Glutamatergic neuron (in vitro differentiated cells): ENCODE measurements around the gene G0S2. TPM values are rescaled to one million over a fixed set of nuclear protein-coding genes. Genes with fewer than 3 reads are reported as not detected.

Source experiments
- DNase-seq: peaks from one replicate; pipeline ENCODE4 v3.0.0; 2022
- H3K27ac Mint-ChIP-seq: one replicate; pipeline ENCODE4 v1.8.0; 2020; ENCODE audit warnings: mild to moderate bottlenecking, mixed read lengths, inconsistent platforms; ENCODE audit not compliant: unreplicated experiment
- H3K27me3 Mint-ChIP-seq: one replicate; pipeline ENCODE4 v1.8.0; 2020; ENCODE audit warnings: mild to moderate bottlenecking, moderate library complexity, mixed read lengths, inconsistent platforms; ENCODE audit not compliant: unreplicated experiment
- H3K36me3 Mint-ChIP-seq: one replicate; pipeline ENCODE4 v1.8.0; 2020; ENCODE audit warnings: mild to moderate bottlenecking, mixed read lengths, inconsistent platforms; ENCODE audit not compliant: unreplicated experiment
- H3K4me1 Mint-ChIP-seq: one replicate; pipeline ENCODE4 v1.8.0; 2020; ENCODE audit warnings: mild to moderate bottlenecking, low read depth, mixed read lengths, inconsistent platforms; ENCODE audit not compliant: unreplicated experiment
- H3K4me3 Mint-ChIP-seq: one replicate; pipeline ENCODE4 v1.8.0; 2020; ENCODE audit warnings: mild to moderate bottlenecking, mixed read lengths, inconsistent platforms; ENCODE audit not compliant: unreplicated experiment
- H3K9me3 Mint-ChIP-seq: one replicate; pipeline ENCODE4 v1.8.0; 2020; ENCODE audit warnings: mild to moderate bottlenecking, moderate library complexity, mixed read lengths, inconsistent platforms; ENCODE audit not compliant: unreplicated experiment
- CTCF ChIP-seq: fragments of 200-600 bp; sonication (generic); IDR thresholded peaks from one replicate; pipeline ENCODE4 v1.5.0; 2021; ENCODE audit not compliant: partially characterized antibody, unreplicated experiment
- total RNA-seq: library from RNA; stranded (reverse); fragmentation: NEBNext Ultra II Directional; extraction: Animal tissue kit (Norgen Biotek cat#: 25700); gene quantifications from one replicate; pipeline ENCODE4 v1.2.1, GENCODE V29; 2021; ENCODE audit not compliant: unreplicated experiment

G0S2 gene
- total RNA-seq, 1 donor from 2014 or later, result 2.5 TPM

DNA sequence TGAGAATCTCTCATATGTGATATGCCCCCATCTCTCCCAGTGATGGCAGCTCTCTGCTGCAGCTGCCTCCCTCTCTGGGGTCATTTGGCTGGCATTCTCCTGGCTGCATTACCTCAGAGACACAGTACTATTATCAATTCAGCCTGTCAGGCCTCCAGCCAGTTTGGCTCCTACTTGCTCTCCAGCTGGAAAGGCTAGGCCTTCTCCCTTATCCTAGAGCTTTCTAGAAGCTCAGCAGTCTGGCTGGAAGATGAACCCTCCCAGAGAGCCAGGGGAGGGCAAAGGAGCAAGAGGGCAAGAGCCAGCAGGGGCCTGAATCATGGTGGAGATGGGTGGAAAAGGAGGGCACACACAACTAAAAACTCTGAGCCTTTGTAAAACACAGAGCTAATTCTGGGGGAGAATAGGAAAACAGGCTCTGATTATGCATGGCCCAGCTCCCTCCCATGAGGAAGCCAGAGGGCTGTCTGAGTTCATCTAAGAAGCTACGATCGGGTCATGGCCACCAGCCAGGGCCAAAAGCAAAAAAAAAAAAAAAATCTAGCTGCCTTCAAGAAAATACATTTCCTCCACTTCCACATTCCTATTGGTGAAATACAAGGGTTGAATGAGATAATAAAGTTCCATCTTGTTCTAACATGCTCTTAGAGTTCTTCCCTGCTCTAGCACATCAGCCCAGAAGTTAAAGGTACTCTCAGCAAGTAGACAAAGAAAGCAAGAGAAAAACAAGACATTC is 31.8 kb upstream of the G0S2 start:
- Mint-ChIP-seq H3K4me3 (no peak overlapping the region), H3K9me3 (no peaks in the 10 kb centered on the region), H3K4me1 (peaks cover 7% of the 10 kb centered on the region), H3K36me3 (no peaks in the 10 kb centered on the region), H3K27ac (no peak overlapping the region), H3K27me3 (peaks cover 2% of the 10 kb centered on the region)
- TF ChIP-seq CTCF, result no peak
- DNase-seq, result no peak

DNA sequence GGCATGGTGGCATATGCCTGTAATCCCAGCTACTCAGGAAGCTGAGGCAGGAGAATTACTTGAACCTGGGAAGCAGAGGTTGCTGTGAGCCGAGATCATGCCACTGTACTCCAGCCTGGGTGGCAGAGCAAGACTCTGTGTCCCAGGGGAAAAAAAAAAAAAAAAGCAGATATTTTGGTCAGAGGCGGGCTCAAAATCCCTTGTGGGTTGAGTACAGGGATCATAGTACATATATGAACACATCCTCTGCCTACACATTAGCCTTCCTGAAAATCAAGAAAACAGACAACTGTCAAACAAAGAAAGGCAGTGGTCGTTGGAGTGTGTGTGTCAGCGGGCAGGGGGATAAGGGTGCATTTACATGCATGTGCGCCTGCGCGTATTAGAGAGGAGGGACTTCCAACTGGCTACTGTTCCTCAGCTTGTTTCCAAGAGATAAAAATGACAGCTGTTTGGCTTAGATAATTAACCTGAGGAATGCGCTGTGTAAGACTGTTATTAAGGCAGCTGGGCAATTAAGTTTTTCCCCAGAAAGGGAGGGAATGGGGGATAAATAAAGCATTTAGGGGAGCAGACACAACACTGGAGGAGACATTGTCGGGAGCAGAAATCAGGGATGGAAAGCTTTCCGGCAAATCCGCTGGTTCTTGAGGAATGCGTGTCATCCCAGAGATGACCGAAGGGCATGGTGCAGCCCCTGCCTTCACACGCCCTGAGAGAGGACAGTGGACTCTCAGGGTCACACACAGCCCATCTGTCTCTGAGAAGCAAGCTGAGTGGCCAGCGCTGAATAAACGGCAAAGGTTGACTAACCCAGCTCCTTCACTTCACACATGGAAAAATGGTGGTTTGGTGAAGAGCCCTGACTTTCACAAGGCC is 29.4 kb upstream of the G0S2 start:
- no peak for DNase-seq
- TF ChIP-seq CTCF, result no peak
- H3K36me3 Mint-ChIP-seq, result no peaks in the 10 kb centered on the region
- peaks cover 7% of the 10 kb centered on the region for H3K4me1 Mint-ChIP-seq
- no peaks in the 10 kb centered on the region for H3K9me3 Mint-ChIP-seq
- no peak overlapping the region for H3K27ac Mint-ChIP-seq
- H3K4me3 Mint-ChIP-seq, result no peak overlapping the region
- peaks cover 4% of the 10 kb centered on the region for H3K27me3 Mint-ChIP-seq

- H3K27me3 Mint-ChIP-seq, result peaks cover 4% of the 10 kb centered on the region
- DNase-seq, result no peak
- no peak for TF ChIP-seq CTCF
Measured at GRCh38 chr1:209646558-209646957, 28.7 kb upstream of the G0S2 start.

DNA sequence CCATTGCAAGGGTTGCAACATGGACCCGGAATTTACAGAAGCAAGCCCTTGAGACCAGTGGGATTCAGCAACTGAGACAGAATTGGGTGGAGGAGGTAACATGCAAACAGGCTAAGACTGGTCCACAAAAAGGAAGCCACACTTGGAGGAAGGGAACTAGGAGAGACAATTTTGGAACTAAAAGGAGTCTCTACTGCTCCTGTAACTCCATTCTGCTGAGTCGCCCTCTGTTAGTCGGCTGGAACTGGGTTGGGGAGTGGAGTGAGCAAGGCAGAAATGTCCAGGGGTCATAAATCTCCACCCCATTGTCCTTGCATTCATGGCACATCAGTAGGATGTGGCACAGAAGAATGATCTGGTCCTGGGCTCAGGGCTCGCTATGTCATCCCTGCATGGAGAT is 28.1 kb upstream of the G0S2 start:
- no peaks in the 10 kb centered on the region for H3K9me3 Mint-ChIP-seq
- no peak overlapping the region for H3K27ac Mint-ChIP-seq
- no peaks in the 10 kb centered on the region for H3K36me3 Mint-ChIP-seq
- DNase-seq, result no peak
- no peak overlapping the region for H3K4me3 Mint-ChIP-seq
- peaks cover 10% of the 10 kb centered on the region for H3K4me1 Mint-ChIP-seq
- peaks cover 6% of the 10 kb centered on the region for H3K27me3 Mint-ChIP-seq
- no peak for TF ChIP-seq CTCF

More at GRCh38 chr1:209646558-209646957, 28.7 kb upstream of the G0S2 start:
- H3K36me3 Mint-ChIP-seq, result no peaks in the 10 kb centered on the region
- H3K4me1 Mint-ChIP-seq, result peaks cover 7% of the 10 kb centered on the region
- no peaks in the 10 kb centered on the region for H3K9me3 Mint-ChIP-seq
- no peak overlapping the region for H3K4me3 Mint-ChIP-seq
- H3K27ac Mint-ChIP-seq, result no peak overlapping the region

DNA sequence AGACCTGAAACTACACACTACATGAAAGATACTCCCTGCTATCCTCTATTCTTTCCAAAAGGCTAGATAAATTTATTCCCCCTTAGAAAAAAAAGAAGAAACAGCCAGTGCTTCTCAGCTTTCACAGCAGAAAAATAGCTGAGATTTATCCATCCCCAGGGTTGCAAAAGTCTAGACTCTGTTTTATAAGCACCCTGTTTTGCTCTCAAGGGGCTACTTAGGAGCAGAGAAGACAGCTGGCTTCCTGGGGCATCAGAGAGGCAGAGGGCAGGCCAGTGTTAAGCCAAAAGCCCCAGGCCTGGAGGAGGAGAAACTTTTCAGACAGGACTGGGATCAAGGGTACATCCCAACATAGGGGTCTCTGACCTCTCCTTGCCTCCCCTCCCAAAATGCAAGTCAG is 26.9 kb upstream of the G0S2 start:
- H3K4me1 Mint-ChIP-seq, result peaks cover 10% of the 10 kb centered on the region
- no peak for DNase-seq
- no peak for TF ChIP-seq CTCF
- no peaks in the 10 kb centered on the region for H3K36me3 Mint-ChIP-seq
- no peak overlapping the region for H3K27ac Mint-ChIP-seq
- no peak overlapping the region for H3K4me3 Mint-ChIP-seq
- peaks cover 8% of the 10 kb centered on the region for H3K27me3 Mint-ChIP-seq
- H3K9me3 Mint-ChIP-seq, result no peaks in the 10 kb centered on the region
